GM18505 (cell line): Measurements from ENCODE around the gene GNB2.
"Not testable (repeated sequence)": the region's sequence is repeated elsewhere in the genome, so short reads cannot be mapped to it uniquely, and the experiment has no call there.

ENCODE experiments used
- ATAC-seq: cut with Tn5 transposase; IDR thresholded peaks from one replicate; pipeline ENCODE4 v1.9.1; 2021; ENCODE audit not compliant: unreplicated experiment
- POLR2A ChIP-seq: IDR thresholded peaks from 4 replicates; pipeline ENCODE4 v1.6.1; 2011; ENCODE audit warnings: borderline replicate concordance; ENCODE audit not compliant: insufficient read depth, insufficient read length; ENCODE audit errors: extremely low read depth

The GNB2 gene

GRCh38 chr7:100711369-100711768 is 37.8 kb downstream of the GNB2 start:
- ATAC-seq: no peak
- no peak for TF ChIP-seq POLR2A

GRCh38 chr7:100714725-100715124 is 41.2 kb downstream of the GNB2 start:
- no peak for TF ChIP-seq POLR2A
- no peak for ATAC-seq

GRCh38 chr7:100717073-100717472 is 43.5 kb downstream of the GNB2 start:
- not testable (repeated sequence) for ATAC-seq

GRCh38 chr7:100719523-100720278 is 46.2 kb downstream of the GNB2 start:
- ATAC-seq: no peak
- no peak for TF ChIP-seq POLR2A

GRCh38 chr7:100720279-100720670 is 46.7 kb downstream of the GNB2 start, which contains the start of gene EPO:
EPO (plus strand) TSS chr7:100720468; CDS start chr7:100720981, 513 bp downstream.
- no peak for ATAC-seq
- no peak for TF ChIP-seq POLR2A

- TF ChIP-seq POLR2A: no peak
- ATAC-seq: no peak
These were observed 47.3 kb downstream of the GNB2 start for GRCh38 chr7:100720671-100721504.

- TF ChIP-seq POLR2A: no peak
- no peak for ATAC-seq
These were observed 47.9 kb downstream of the GNB2 start for GRCh38 chr7:100721505-100721812.

- no peak for ATAC-seq
- TF ChIP-seq POLR2A: no peak
These were observed 49.1 kb downstream of the GNB2 start for GRCh38 chr7:100722480-100723212.

- ATAC-seq: no peak
- TF ChIP-seq POLR2A: no peak
These were observed 50.3 kb downstream of the GNB2 start for GRCh38 chr7:100723732-100724275.

GRCh38 chr7:100724364-100724763 is 50.8 kb downstream of the GNB2 start:
- ATAC-seq: not testable (repeated sequence)

GRCh38 chr7:100726996-100727761 is 53.6 kb downstream of the GNB2 start:
- TF ChIP-seq POLR2A: no peak
- ATAC-seq: no peak

- no peak for TF ChIP-seq POLR2A
- no peak for ATAC-seq
These were observed 54.7 kb downstream of the GNB2 start for GRCh38 chr7:100728196-100728595.
